DOHH2 (cell line): Measurements from ENCODE around the gene TMEM156.

ENCODE experiments used
- EZH2phosphoT487 ChIP-seq: fragments of 200-600 bp; sonication (generic); IDR thresholded peaks from 2 replicates; pipeline ENCODE4 v1.6.1; 2017; ENCODE audit warnings: borderline replicate concordance, mild to moderate bottlenecking, antibody characterized with exemption, low read length, moderate library complexity, mixed read lengths
- TF ChIP-seq, protein P1 (sequence below): fragments of 200-600 bp; sonication (generic); IDR thresholded peaks from one replicate; pipeline ENCODE4 v1.5.1; 2014; ENCODE audit warnings: antibody characterized with exemption, mild to moderate bottlenecking, low read depth, low read length; ENCODE audit not compliant: poor library complexity, severe bottlenecking

- TF ChIP-seq, protein P1, sequence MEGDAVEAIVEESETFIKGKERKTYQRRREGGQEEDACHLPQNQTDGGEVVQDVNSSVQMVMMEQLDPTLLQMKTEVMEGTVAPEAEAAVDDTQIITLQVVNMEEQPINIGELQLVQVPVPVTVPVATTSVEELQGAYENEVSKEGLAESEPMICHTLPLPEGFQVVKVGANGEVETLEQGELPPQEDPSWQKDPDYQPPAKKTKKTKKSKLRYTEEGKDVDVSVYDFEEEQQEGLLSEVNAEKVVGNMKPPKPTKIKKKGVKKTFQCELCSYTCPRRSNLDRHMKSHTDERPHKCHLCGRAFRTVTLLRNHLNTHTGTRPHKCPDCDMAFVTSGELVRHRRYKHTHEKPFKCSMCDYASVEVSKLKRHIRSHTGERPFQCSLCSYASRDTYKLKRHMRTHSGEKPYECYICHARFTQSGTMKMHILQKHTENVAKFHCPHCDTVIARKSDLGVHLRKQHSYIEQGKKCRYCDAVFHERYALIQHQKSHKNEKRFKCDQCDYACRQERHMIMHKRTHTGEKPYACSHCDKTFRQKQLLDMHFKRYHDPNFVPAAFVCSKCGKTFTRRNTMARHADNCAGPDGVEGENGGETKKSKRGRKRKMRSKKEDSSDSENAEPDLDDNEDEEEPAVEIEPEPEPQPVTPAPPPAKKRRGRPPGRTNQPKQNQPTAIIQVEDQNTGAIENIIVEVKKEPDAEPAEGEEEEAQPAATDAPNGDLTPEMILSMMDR: no peak
- TF ChIP-seq EZH2phosphoT487: no peak
Observed at GRCh38 chr4:39039108-39039507, 6.9 kb upstream of the TMEM156 start.
